DMS 273 treated with DMSO at 0.1 percent for 48 hours (cell line): ENCODE results near the gene MYO3B.

Source experiments
- DNase-seq: peaks from one replicate; lab custom pipeline; 2025; lab: John Stamatoyannopoulos, UW

The MYO3B gene

DNA sequence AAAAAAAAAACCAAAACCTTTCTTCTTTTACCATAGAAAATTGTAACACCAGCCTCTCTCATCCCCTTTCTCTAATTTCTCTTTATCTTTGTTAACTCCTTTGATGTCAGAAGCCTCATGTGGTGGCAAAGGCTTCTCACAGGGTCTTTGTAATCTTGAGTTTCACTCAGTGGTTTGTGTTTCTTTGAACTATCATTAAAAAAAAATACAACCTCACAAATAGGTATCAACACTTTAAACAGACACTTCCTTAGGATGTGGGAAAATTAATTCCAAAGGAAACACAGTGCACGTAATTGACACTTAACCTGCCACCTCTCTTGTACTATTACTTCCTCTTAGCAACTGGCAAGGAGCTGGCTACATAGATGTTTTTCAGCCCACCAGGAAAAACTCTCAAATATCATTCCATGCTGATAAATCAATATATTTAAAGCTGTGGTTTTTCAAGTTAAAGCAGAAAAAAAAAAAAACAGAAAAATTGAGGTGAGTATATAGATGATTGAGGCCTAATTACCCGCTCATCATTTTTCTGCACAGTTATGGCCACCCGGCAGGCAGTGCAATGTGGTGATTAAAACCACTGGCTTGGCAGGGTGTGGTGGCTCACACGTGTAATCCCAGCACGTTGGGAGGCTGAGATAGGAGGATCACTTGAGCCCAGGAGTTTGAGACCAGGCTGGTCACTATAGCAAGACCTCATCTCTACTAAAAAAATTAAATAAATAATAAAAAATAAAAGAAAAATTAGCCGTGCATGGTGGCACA, 193.5 kb downstream of the MYO3B start:
- no peak for DNase-seq

DNA sequence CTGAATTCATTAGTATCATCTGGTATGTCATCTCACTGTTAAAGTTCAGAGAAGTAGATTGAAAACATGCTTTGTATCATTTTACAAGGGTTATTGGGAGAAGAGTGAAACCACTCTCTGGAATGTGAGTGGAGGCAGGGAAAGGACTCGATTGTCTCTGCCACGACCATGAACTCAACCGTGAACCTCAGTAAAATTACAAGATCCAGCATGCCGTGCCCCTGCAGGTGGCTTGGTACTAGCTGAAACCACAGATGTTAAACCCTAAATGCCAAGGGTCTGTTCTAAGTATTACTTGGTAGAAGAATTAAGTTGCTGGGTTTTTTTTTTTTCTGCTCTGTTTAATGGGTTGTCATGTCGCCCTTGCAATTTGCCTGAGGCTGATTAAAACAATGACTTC, 197.2 kb downstream of the MYO3B start:
- DNase-seq = no peak

DNA sequence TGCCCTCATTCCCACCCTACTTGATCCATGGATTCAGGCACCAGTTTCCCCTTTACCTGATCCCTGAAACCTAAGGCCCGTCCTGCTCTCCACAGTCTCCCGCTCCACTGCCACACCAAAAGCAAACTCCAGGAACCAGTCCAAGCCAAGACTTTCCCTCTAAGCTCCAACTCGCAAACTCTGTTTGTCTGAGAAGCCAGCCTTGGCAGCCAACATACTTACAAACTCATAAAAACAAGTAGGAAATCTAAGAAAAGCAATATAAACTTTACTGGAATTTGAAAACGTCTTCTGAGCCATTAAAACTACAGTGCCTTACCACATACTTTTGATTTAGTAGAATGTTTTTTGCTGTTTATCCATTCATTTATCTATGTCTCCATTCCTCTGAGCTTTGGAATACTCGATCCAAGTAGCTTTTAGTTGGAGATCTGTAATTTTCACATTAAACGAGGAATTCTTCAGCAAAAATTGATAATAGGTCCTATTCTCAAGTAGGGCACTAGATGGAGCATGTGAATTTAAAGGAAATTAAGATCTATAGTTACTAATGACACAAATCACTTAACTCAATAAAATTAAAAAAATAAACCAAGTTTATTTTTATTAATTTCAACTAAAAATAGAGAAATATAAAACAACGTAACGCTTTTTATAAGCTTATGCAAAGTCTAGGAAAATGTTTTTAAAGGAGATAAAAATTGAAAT, 199.7 kb downstream of the MYO3B start:
- DNase-seq = no peak

DNA sequence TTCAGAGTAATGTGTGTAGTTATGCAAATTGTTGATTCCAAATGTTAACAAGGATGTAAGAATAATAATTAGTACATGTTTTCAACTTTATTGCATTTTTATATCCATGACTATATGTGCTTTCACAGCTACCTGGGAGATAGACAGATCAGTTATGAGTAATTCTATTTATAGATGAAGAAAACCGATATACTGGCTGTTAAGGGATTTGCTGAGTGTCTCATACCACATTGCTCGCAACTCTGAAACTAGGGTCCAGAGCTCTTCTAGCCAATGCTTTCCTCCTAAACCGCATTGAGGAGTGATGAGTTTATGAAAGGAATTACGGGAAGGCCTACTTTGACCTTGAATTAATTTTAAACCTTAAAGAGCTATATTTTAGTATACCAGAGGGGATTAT, 202.3 kb downstream of the MYO3B start:
- no peak for DNase-seq

DNA sequence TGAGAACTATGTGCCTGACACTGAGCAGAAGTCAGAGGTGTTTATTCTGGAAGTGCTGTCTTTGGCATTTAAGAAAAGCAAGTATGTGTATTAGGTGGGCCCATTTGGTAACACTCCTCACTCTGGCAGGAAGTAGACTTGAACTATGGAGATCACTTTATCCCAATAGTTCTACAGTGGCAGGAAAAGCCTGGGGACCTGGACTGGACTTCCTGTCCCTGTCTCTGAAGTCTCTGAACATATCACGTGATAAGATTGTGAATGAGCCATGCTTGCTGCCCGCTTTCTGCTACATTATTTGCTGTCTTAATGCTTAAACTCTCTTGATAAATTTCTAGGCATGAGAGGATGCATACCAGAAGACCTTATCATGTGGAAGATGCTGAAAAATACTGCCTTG, 203.7 kb downstream of the MYO3B start:
- no peak for DNase-seq

DNA sequence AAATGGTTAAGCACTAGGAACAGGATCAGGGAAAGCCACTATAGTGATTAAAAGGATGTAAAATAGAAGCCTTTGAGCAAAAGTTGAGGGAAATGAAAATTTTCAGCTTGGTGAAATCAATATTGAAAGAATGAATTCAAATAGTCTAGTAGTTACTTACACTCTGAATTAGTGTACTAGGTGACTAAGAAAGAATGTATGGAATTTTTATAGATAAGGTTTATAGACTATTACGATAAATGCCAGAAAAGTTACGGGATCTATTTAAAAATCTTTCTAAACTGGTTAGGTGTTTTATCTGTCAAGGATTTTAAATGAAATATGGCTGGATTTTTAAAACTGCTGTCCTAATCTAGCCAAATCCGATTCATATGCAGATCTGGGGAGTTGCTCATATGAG, 208.6 kb downstream of the MYO3B start:
- DNase-seq = no peak

DNA sequence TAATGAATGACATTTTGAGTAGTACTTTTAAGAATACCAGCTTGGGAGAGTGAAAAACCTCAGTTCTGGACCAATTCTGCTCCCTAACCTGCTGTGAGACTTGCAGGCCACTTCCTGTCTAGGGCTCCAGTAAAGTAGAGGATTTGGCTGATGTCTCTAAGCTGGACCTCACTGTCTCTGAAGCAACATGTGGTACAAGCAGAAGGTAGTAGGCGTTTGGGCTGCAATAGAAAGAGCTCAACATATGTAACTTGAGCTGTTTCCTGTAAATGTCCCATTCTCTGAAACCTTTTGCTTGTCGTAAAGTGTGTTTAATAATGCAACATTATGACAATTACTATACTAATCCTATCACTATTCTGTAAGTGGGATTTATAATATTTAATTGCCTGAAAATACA, 213.1 kb downstream of the MYO3B start:
- peak; percentile 5 for DNase-seq

DNA sequence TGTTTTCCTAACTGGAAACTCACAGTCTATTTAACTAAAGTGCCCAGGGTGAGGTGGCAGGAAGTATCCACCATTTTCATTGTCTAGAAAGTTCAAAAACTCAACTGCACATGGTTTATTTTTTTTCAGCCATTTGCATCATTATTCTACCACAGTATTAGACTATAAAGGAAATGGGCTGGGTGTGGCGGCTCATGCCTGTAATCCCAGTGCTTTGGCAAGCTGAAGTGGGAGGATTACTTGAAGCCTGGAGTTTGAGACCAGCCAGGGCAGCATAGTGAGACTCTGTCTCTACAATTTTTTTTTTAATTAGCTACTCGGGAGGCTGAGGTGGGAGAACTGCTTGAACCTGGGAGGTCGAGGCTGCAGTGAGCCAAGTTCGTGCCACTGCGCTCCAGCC, 213.8 kb downstream of the MYO3B start:
- no peak for DNase-seq

DNA sequence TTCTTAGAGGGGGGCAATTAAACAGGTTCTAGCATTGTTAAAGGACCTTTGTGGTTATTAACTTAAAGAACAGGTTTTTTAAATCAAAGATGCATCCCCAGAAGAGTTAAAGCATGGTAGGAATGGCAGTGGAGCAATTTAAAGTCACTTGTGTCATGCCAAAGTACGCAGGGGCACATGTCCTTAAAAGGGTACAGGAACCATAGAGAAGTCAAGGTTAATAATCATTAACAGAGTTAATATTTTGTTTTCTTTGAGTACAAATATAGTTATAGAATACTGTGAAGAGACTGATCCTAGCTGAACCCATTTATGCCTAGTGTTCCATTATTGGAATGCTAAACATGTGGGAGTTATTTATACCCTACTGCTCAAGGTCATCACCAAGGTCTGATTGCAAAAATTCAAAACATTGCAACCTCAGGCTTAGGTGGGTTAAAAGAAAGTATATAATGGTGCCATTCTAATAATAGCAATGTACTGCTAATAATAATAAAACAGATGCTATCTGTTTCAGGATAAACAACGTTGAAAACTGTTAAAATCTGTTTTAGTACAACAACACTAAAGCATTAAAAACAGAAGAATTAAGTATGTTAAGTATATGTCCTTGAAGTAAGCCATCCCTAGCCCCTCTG, 216.0 kb downstream of the MYO3B start:
- no peak for DNase-seq

DNA sequence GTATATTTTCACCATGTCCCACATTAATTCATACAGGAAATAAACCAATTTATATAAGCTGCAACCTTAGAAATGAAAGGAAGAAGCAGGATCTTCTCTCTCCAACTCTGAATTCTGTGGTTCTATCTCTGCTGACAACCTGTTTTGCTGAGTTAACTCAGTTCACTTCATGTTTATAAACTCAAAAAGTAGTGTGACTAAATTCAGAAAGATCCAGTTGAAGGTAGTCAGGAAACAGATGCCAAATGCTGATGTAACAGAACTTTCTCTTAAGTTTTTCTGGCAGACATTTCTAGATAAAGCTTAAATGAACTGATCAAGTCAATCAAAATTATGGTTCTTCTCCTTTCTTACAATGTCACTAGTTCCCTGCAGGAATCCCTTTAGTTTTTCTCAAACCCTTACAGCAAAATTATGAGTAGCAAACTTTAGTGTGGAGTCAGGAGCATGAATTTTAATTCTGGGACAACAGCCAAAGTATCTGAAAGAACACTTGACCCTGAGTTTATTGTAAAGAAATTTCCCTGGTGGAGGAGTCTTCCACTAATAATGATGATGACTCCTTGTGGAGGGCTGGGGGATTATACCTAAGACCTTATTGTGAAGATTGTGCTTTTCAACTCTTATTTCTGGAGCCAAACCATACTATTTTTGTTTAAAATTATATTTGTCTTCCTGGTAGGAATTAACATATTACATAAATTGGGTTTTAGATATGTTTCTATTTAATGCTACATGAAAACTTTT, 216.9 kb downstream of the MYO3B start:
- DNase-seq = peak; percentile 24

DNA sequence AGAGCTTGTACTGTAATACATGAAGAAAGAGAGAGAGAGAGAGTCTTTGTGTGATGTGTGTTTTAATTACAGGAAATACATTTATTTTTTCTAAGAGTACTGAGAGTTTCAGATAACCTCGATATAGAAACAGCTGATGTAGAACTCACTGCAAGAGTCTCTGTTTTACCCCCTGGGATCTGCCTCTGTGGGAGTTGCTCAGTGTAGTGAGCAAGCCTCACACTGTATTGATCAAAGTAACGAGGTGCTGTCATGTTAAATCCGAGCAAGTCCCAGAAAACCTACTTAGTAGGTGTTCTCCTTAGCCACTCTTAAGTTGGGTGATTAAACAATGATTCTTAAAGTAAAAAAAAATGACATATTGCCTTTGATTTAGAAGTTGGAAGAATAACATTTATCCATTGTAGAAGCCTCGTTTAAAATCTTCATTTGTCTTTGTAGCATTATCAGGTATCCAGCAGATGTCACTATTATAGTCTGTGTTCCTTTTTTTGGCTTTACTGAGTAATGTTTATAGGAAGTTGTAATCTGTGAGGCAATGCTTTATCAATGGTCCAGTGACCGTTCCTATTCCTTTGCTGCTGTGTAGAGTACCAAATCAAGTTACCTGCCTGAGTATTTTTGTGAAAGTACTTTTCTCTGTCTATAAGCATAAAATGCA, 219.0 kb downstream of the MYO3B start:
- DNase-seq = no peak

DNA sequence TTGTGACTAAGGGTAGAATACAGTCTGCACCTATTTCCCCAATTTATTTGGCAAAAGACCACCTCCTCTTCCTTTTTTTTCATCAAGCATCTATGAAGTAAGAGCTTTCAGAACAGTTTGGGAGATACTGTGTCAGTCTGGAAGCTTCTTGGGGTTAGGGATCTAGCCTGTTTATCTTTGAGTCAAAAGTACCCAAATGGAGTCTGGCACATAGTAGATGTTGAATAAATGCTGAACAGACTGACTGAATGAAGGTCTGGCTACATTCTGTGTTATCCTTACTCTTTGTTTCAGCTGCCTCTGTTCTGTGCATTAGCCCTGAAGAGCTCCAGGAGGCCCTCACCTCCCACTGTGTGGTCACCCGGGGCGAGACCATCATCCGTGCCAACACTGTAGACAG, 223.2 kb downstream of the MYO3B start:
- DNase-seq = no peak

DNA sequence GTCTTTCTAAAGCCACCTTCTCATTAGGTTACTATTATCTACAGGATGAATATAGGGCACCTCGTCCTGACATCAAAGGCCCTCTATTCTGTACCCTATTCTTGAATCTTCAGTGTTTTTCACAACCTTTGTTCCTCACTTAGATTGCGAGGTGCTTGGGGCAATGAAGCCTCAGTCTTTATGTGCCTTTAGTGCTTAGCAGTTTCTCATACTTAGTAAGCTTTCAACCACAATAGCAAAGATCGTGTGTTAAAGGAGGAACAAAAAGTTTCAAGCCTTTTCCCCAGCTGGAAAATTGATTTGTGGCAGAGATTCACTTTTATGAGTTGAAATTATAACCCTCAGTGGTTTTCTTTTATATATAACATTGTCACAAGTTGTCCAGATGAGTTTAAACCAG, 226.9 kb downstream of the MYO3B start:
- DNase-seq = no peak

DNA sequence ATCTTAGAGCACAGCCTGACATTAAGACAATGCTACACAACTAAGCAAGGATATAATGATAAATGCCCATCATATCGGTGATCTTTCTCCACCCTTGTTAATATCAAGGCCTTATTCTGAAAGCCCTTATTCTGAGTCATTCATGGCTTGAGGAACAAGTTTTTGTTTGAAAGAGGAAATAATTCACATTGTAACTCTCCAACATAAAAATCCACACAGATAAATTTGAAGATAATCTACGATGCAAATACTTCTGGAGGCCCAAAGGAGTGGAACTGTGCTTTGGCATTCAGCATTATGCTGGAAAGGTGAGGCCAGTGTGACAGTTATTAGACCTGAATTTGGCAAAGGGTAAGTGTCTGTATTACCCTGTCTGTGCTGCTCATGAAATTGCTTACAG, 227.4 kb downstream of the MYO3B start:
- no peak for DNase-seq

DNA sequence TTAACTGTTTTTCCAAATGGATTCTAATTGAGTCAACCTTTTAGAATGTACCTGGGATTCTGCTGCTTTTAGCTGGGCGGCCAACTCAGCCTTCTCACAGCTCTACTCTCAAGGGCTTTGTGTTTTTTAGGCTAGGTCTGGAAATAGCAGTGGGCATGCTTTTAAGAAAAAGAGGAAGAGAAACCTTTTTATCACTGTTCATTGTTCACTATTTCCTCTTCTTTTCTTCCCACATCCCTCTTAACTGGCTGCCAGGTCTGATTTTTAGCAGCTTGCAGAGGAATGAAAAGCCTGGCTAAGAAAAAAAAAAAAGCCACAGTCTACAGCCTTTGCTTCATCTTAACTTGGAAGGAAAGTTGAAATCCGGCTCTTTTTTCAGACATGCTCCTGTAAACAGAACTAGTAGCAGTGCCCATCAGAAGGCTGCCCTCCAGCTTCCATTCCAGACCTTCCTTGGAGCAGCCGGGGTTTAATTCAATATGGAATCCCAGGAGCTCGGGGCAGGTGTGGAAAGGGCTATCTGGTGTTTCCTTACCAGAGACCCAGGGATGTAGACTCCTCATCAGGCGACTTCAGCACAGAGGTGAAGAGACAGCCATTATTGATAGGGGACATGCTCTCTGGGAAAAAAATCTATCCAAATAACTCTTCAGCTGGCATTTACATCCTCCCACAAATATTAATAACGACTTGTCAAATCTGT, 230.7 kb downstream of the MYO3B start:
- DNase-seq = no peak

DNA sequence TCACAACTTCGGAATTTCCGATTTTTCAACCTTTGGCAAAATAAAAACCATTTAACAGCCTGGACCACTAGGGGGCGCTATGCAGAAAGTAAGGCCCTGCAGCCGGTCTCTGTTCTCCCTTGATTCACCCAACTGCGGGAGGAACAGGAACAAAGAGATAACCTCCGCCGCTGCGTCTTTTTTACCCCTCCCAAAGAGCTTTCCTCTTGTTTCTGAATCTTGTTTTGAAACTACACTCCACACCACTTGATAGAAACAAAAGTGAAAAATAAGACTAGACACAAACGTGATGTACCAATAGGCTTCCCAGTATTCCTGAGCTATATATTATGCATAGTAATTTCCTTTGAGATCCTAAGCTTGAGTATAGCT, 231.2 kb downstream of the MYO3B start:
- peak; percentile 42 for DNase-seq

DNA sequence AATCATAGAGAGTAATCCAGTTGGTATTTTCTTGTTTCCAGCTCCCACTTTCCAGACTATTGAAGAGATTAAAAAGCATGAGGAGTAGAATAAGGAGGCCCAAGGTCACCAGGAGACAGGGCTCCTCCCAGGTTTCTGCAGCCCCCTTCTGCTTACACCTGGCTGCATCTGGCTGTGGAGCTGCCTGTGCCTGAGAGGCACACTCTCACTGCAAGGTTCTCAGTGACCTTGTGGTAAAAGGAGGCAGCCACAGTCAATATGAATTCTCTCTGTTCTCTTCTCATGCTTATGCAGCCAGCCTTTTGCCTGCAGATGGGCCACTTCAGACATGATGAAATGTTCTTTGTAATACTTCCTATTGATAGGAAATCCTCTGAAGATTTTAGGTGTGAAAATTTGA, 233.7 kb downstream of the MYO3B start:
- DNase-seq = no peak

DNA sequence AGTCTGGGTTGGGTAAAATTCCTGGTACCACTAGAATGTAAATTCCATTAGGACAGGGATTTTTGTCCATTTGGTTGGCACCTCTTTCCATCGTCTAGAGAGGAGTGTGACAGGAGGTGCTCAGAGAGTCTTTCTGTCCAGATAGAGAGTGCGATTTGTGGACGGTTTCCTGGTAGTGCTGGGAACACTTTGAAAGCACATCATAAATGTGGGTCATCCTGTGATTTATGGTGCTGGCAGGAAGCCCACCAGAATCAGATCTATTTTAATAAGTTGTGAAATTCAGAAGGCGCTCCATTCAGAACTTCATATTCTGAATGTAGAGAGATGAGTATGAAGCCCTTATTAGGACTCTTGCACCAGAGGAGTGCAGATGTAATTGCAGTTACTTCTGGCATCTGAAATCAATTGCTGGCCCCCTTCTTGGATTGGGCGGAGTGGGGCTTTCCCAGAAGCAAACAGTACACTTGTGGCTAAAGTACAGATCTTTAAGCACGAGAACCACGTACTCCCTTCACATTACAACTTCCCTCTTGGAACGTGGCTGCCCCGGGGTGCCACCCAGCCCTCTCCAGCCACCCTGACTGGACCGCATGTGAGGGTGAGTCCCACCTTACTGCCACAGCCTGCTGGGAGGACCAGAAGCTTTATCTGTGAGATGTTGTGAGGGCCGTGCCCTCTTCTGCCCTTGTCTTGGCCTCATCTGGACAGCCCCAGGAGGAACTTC, 243.2 kb downstream of the MYO3B start:
- no peak for DNase-seq

DNA sequence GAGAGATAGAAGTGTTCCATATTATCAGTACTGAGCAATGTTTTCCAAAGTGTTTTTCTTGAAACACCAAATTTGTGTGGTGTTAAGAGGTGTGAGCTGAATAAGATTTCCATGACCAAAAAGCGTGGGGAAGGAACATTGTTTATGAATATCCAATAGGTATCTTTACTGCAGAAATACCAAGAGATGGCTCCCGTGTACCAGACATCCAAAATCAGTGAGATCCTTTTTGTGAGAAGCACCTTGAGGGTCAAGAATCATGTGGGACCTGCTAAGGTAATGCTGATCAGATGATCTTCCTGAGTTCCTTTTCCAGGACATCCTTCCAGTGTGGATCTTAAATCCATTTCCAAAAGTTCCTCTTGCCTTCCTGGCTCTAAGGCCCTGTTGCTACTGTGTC, 246.0 kb downstream of the MYO3B start:
- DNase-seq = no peak

DNA sequence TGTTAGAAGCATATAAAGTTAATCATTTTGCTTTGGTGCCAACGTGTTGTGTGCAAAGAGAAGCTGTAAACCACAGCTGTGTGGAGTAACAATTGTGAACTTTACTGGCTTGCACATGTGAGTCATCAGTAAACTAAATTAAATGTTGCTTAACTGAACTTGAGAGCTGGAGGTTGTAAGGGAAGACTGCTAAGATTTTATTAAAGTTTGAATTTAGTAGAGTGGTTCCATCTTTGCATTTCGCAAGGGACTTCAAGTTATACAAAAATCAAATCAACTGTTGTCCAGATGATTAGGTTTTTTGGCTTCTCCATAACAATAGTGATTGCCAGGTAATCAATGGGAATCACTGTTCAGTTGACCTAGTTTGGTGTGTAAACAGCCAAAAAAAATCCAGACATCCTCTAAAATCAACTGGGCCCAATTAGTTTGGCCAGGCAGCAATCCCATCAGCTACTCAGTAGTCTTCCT, 247.4 kb downstream of the MYO3B start:
- no peak for DNase-seq

DNA sequence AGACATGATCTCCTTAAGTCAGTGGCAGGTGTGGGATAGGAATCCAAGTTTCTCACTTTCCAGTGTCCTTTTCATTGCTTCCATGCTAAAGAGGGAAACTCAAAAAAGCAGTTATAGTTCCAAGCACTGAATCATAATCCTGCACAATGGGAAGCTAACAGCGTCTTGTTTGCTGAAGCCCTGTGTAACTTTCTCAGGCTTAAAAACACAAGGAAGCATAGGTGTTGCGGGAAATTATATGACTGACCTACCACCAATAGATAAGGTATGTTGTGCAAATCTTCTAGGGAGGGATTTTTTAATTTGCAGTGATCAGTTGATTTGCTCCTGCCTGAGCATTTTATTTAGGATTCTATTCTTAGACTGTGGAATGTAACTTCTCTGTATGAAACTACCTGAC, 250.9 kb downstream of the MYO3B start:
- DNase-seq = no peak
